ENCODE measurements around the gene KIF16B.
"Not testable (repeated sequence)": the region's sequence is repeated elsewhere in the genome, so short reads cannot be mapped to it uniquely, and the experiment has no call there.

- TF ChIP-seq CTCF (conservative IDR thresholded peaks at IDR 0.05; ENCODE audit: low read depth, low read length); EZH2 (IDR thresholded peaks at IDR 0.05; ENCODE audit: borderline replicate concordance, low read depth, low read length, poor library complexity, severe bottlenecking): not testable (repeated sequence)
Measured at GRCh38 chr20:16596404-16596803, 23.2 kb upstream of the KIF16B start.
